K562 (cell line): ENCODE results near the gene TUSC1. TPM values are rescaled to one million over a fixed set of nuclear protein-coding genes. Genes with fewer than 3 reads are reported as not detected.

Source experiments
- ATAC-seq: fragments of 200-7000 bp; cut with Tn5 transposase; 3 replicates; pipeline ENCODE4 v1.9.1; 2020; ENCODE audit warnings: moderate library complexity
- BruUV-seq: library from RNA; stranded (reverse); fragments of 400-500 nt; replicated peaks from 2 replicates; lab custom pipeline; 2021; lab: Mats Ljungman, UMichigan
- CTCF ChIA-PET: fragments of 300-600 bp; formaldehyde crosslinking; extraction: SDS; loops from one replicate; lab custom pipeline; 2021; ENCODE audit warnings: low intra/inter-chr PET ratio; lab: Yijun Ruan, JAX
- POLR2A ChIA-PET: fragments of 300-600, 350-650 bp; sonication (Branson Sonifier 250); formaldehyde crosslinking; extraction: SDS; loops from one replicate; lab custom pipeline; 2021; ENCODE audit warnings: antibody characterized with exemption, inconsistent platforms; lab: Yijun Ruan, JAX
- DNase-seq, 4 experiments: peaks; one replicate each; pipeline versions ENCODE4 v3.0.0 to v3.0.0-alpha.2; 2011 to 2018; ENCODE audit warnings: low spot score in 3 of 4, mixed read lengths in 3 of 4; ENCODE audit errors: extremely low read depth in 1 of 4
- FAIRE-seq: peaks from 2 replicates; lab custom pipeline; 2011; peaks lifted over from hg19 to GRCh38; lab: Jason Lieb, UNC
- H2AFZ ChIP-seq: 2 replicates; pipeline ENCODE4 v1.6.0; 2011; ENCODE audit warnings: low read depth, low read length, control low read depth, inconsistent platforms
- H3K27ac ChIP-seq: fragments of 200-600 bp; 3 replicates; pipeline ENCODE4 v1.8.0; 2011; ENCODE audit warnings: low read depth, mild to moderate bottlenecking, control low read depth, inconsistent platforms, low read length, moderate library complexity, mixed read lengths; ENCODE audit errors: extremely low read depth
- H3K27me3 ChIP-seq, 2 experiments: fragments of 300-600 bp in 1 of 2; 2 replicates in 1 of 2; 3 replicates in 1 of 2; pipeline versions ENCODE4 v1.6.0 to v1.8.0; 2011; ENCODE audit warnings: inconsistent platforms in 2 of 2, low read length in 2 of 2, mild to moderate bottlenecking in 1 of 2, mixed read lengths in 1 of 2, moderate library complexity in 1 of 2; ENCODE audit not compliant: control insufficient read depth in 2 of 2, insufficient read depth in 2 of 2
- H3K36me3 ChIP-seq: fragments of 300-600 bp; 3 replicates; pipeline ENCODE4 v1.8.0; 2011; ENCODE audit warnings: mild to moderate bottlenecking, low read length, inconsistent platforms; ENCODE audit not compliant: control insufficient read depth, insufficient read depth
- H3K4me1 ChIP-seq, 2 experiments: fragments of 200-600 bp in 1 of 2; replicated peaks in 1 of 2; 2 replicates in 1 of 2; 3 replicates in 1 of 2; pipeline versions ENCODE4 v1.5.1 to v1.8.0; 2011; ENCODE audit warnings: inconsistent platforms in 2 of 2, low read length in 2 of 2, mild to moderate bottlenecking in 1 of 2, mixed read lengths in 1 of 2, moderate library complexity in 1 of 2; ENCODE audit not compliant: control insufficient read depth in 2 of 2, insufficient read depth in 2 of 2
- H3K4me2 ChIP-seq: 2 replicates; pipeline ENCODE4 v1.6.1; 2011; ENCODE audit warnings: low read length, control low read depth, inconsistent platforms, mixed read lengths; ENCODE audit not compliant: insufficient read depth
- H3K4me3 ChIP-seq: fragments of 200-600 bp; sonication (generic), shearing (Covaris generic); 2 replicates; pipeline ENCODE4 v1.5.1; 2016; ENCODE audit warnings: control low read depth, inconsistent platforms
- H3K79me2 ChIP-seq: fragments of 200-600 bp; 3 replicates; pipeline ENCODE4 v1.8.0; 2011; ENCODE audit warnings: low read length, inconsistent platforms; ENCODE audit not compliant: control insufficient read depth, insufficient read depth
- H3K9ac ChIP-seq, 2 experiments: 2 replicates each; pipeline versions ENCODE4 v1.6.0 to v1.6.1; 2011; ENCODE audit warnings: low read depth in 2 of 2, low read length in 2 of 2, control low read depth in 1 of 2, inconsistent platforms in 1 of 2, mild to moderate bottlenecking in 1 of 2, mixed read lengths in 1 of 2; ENCODE audit not compliant: insufficient read depth in 1 of 2
- H3K9me1 ChIP-seq: one replicate; pipeline ENCODE4 v1.6.0; 2011; ENCODE audit warnings: inconsistent platforms, mild to moderate bottlenecking, low read length, moderate library complexity; ENCODE audit not compliant: control insufficient read depth, insufficient read depth
- H3K9me3 ChIP-seq: replicated peaks from 2 replicates; pipeline ENCODE4 v1.5.1; 2011; ENCODE audit warnings: low read depth, low read length, inconsistent platforms; ENCODE audit not compliant: control insufficient read depth, insufficient read depth
- H4K20me1 ChIP-seq: replicated peaks from 2 replicates; pipeline ENCODE4 v1.6.1; 2011; ENCODE audit warnings: low read length, inconsistent platforms, mixed read lengths; ENCODE audit not compliant: control insufficient read depth, insufficient read depth
- CBX3 ChIP-seq, 2 experiments: IDR thresholded peaks; 1 replicate in 1 of 2; 2 replicates in 1 of 2; pipeline ENCODE4 v1.6.1; 2012; ENCODE audit warnings: inconsistent platforms in 2 of 2, low read length in 2 of 2, borderline replicate concordance in 1 of 2, control low read depth in 1 of 2
- POLR2A ChIP-seq: fragments of 450-650 bp; conservative IDR thresholded peaks from 2 replicates; pipeline ENCODE4 v1.6.1; 2016
- POLR3G ChIP-seq: IDR thresholded peaks from 2 replicates; pipeline ENCODE4 v1.6.1; 2011; ENCODE audit not compliant: insufficient read length, insufficient replicate concordance; ENCODE audit errors: extremely low read depth
- TRIM28 ChIP-seq: fragments of 450-650 bp; IDR thresholded peaks from 2 replicates; pipeline ENCODE4 v1.6.1; 2017
- WGBS: fragments of 100-300 bp; shearing (Covaris generic); methylation state at CpG from one replicate; pipeline ENCODE4 v1.1.6; 2016; ENCODE audit warnings: low coverage, mixed read lengths; ENCODE audit not compliant: insufficient coverage; ENCODE audit errors: missing lambda C conversion rate; 5-methylcytosine and 5-hydroxymethylcytosine counted together
- in situ Hi-C: fragments of 300-500 bp; cut with MboI; formaldehyde crosslinking; loops from 4 replicates; pipeline ENCODE4 v1.15.0; 2018; ENCODE audit warnings: inconsistent platforms, mixed read lengths
- intact Hi-C: fragments of 100-400 bp; cut with micrococcal nuclease; formaldehyde crosslinking; loops from 2 replicates; pipeline ENCODE4 v1.14.2; 2022
- polyA plus RNA-seq, 8 experiments: library from polyadenylated mRNA; depleted of rRNA in 4 of 8; stranded (reverse) in 5 of 8; unstranded in 3 of 8; fragments of >200 nt; fragmentation: Nextera tagmentation in 2 of 8; fragmentation: Illumina TruSeq in 1 of 8; extraction: Ambion mirVana in 2 of 8; extraction: Trizol in 1 of 8; gene quantifications; 2 replicates each; pipeline versions ENCODE4 v1.2.1 to v1.2.3, GENCODE V29; 2011 to 2014; ENCODE audit warnings: inconsistent platforms in 1 of 8, missing spikeins in 1 of 8
- total RNA-seq, 7 experiments: library from RNA; depleted of rRNA in 6 of 7; stranded (reverse); fragments of >200 nt in 6 of 7; fragmentation: Illumina TruSeq in 2 of 7; extraction: Trizol in 2 of 7; gene quantifications; 2 replicates each; pipeline versions ENCODE4 v1.2.1 to v1.2.3, GENCODE V29; 2011 to 2021; ENCODE audit warnings: low replicate concordance in 1 of 7
- TF ChIP-seq, protein P1 (sequence below): sonication (generic); formaldehyde crosslinking; IDR thresholded peaks from 2 replicates; pipeline ENCODE4 v1.8.1; 2023; ENCODE audit warnings: missing genetic modification reagents, mild to moderate bottlenecking, borderline replicate concordance
- TF ChIP-seq, protein P2 (sequence below): fragments of 150-350 bp; IDR thresholded peaks from 2 replicates; pipeline ENCODE4 v1.6.1; 2014; ENCODE audit warnings: low read depth, mild to moderate bottlenecking, low read length, borderline replicate concordance
- TF ChIP-seq, protein P3 (sequence below): fragments of 450-650 bp; IDR thresholded peaks from 2 replicates; pipeline ENCODE4 v1.7.0; 2016; ENCODE audit warnings: borderline replicate concordance
- TF ChIP-seq, protein P4 (sequence below): sonication (generic); formaldehyde crosslinking; IDR thresholded peaks from 2 replicates; pipeline ENCODE4 v1.8.1; 2022; ENCODE audit warnings: missing genetic modification reagents

Gene TUSC1
- total and polyA plus RNA-seq, 9 of the 15 experiments (the other 6 are each of a cell fraction or from before 2014, with no cell fraction given): not detected

DNA sequence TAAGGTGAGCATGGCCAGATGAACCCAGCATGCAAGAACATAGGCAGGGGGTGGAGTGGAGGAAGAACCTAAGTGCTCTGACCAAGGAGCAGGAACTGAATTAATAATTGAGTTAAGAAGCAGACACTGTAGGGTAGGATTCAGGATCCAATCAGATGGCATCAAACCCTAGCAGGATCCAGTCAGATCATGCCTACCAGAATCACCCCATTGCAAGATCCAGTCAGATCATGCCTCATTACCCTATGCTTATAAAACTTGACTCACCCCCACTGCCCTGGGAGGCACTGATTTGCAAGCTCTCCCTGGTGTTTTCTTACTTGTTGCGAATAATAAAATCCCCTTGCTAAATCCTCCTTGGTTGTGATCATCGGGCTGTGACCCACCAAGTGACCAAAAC lies 19.7 kb downstream of the TUSC1 start:
- no peak for DNase-seq
- no peak for ATAC-seq
- Histone ChIP-seq H3K9ac (no peak overlapping the region), H3K4me1 (no peaks in the 10 kb centered on the region), H3K9me1 (no peaks in the 10 kb centered on the region), H3K4me2 (no peak overlapping the region), H3K36me3 (no peaks in the 10 kb centered on the region), H3K27me3 (no peaks in the 10 kb centered on the region), H3K4me3 (no peak overlapping the region), H3K9me3 (no peaks in the 10 kb centered on the region), H3K79me2 (no peaks in the 10 kb centered on the region), H4K20me1 (no peaks in the 10 kb centered on the region), H2AFZ (no peak overlapping the region), H3K27ac (no peak overlapping the region)
- no peak for FAIRE-seq
- intact Hi-C loops (no loop called here), in situ Hi-C loops (no loop called here)
- BruUV-seq: no TSS peak
- TF ChIP-seq POLR2A (no peak), POLR3G (no peak), TRIM28 (no peak), CBX3 (IDR thresholded peaks at IDR 0.05; ENCODE audit: borderline replicate concordance in 1 of 2, low read length in 2 of 2) (no peak)
- TF ChIP-seq, protein P1, sequence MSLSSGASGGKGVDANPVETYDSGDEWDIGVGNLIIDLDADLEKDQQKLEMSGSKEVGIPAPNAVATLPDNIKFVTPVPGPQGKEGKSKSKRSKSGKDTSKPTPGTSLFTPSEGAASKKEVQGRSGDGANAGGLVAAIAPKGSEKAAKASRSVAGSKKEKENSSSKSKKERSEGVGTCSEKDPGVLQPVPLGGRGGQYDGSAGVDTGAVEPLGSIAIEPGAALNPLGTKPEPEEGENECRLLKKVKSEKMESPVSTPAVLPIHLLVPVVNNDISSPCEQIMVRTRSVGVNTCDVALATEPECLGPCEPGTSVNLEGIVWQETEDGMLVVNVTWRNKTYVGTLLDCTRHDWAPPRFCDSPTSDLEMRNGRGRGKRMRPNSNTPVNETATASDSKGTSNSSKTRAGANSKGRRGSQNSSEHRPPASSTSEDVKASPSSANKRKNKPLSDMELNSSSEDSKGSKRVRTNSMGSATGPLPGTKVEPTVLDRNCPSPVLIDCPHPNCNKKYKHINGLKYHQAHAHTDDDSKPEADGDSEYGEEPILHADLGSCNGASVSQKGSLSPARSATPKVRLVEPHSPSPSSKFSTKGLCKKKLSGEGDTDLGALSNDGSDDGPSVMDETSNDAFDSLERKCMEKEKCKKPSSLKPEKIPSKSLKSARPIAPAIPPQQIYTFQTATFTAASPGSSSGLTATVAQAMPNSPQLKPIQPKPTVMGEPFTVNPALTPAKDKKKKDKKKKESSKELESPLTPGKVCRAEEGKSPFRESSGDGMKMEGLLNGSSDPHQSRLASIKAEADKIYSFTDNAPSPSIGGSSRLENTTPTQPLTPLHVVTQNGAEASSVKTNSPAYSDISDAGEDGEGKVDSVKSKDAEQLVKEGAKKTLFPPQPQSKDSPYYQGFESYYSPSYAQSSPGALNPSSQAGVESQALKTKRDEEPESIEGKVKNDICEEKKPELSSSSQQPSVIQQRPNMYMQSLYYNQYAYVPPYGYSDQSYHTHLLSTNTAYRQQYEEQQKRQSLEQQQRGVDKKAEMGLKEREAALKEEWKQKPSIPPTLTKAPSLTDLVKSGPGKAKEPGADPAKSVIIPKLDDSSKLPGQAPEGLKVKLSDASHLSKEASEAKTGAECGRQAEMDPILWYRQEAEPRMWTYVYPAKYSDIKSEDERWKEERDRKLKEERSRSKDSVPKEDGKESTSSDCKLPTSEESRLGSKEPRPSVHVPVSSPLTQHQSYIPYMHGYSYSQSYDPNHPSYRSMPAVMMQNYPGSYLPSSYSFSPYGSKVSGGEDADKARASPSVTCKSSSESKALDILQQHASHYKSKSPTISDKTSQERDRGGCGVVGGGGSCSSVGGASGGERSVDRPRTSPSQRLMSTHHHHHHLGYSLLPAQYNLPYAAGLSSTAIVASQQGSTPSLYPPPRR: no peak
- TF ChIP-seq, protein P2, sequence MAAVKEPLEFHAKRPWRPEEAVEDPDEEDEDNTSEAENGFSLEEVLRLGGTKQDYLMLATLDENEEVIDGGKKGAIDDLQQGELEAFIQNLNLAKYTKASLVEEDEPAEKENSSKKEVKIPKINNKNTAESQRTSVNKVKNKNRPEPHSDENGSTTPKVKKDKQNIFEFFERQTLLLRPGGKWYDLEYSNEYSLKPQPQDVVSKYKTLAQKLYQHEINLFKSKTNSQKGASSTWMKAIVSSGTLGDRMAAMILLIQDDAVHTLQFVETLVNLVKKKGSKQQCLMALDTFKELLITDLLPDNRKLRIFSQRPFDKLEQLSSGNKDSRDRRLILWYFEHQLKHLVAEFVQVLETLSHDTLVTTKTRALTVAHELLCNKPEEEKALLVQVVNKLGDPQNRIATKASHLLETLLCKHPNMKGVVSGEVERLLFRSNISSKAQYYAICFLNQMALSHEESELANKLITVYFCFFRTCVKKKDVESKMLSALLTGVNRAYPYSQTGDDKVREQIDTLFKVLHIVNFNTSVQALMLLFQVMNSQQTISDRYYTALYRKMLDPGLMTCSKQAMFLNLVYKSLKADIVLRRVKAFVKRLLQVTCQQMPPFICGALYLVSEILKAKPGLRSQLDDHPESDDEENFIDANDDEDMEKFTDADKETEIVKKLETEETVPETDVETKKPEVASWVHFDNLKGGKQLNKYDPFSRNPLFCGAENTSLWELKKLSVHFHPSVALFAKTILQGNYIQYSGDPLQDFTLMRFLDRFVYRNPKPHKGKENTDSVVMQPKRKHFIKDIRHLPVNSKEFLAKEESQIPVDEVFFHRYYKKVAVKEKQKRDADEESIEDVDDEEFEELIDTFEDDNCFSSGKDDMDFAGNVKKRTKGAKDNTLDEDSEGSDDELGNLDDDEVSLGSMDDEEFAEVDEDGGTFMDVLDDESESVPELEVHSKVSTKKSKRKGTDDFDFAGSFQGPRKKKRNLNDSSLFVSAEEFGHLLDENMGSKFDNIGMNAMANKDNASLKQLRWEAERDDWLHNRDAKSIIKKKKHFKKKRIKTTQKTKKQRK: no peak
- TF ChIP-seq, protein P3, sequence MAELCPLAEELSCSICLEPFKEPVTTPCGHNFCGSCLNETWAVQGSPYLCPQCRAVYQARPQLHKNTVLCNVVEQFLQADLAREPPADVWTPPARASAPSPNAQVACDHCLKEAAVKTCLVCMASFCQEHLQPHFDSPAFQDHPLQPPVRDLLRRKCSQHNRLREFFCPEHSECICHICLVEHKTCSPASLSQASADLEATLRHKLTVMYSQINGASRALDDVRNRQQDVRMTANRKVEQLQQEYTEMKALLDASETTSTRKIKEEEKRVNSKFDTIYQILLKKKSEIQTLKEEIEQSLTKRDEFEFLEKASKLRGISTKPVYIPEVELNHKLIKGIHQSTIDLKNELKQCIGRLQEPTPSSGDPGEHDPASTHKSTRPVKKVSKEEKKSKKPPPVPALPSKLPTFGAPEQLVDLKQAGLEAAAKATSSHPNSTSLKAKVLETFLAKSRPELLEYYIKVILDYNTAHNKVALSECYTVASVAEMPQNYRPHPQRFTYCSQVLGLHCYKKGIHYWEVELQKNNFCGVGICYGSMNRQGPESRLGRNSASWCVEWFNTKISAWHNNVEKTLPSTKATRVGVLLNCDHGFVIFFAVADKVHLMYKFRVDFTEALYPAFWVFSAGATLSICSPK: no peak
- TF ChIP-seq, protein P4, sequence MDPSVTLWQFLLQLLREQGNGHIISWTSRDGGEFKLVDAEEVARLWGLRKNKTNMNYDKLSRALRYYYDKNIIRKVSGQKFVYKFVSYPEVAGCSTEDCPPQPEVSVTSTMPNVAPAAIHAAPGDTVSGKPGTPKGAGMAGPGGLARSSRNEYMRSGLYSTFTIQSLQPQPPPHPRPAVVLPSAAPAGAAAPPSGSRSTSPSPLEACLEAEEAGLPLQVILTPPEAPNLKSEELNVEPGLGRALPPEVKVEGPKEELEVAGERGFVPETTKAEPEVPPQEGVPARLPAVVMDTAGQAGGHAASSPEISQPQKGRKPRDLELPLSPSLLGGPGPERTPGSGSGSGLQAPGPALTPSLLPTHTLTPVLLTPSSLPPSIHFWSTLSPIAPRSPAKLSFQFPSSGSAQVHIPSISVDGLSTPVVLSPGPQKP (CRISPR knock-in tag): no peak
- ChIA-PET CTCF (no interaction called here), POLR2A (no interaction called here)
- WGBS: no CpG with 5 or more reads among the region's 2 CpGs
